ENCODE measurements around the gene PARG. TPM values are rescaled to one million over a fixed set of nuclear protein-coding genes. Genes with fewer than 3 reads are reported as not detected.

The PARG gene
- total RNA-seq, 4 donors from 2014 or later: 9.7 to 30.8 (median 24.7) TPM

GRCh38 chr10:49833168-49833567 is 108.7 kb downstream of the PARG start:
- Histone ChIP-seq H3K36me3 (peaks cover 0 to 15% (median 3%) of the 10 kb centered on the region in 4 donors), H3K4me1 (peaks cover 0 to 5% (median 0%) of the 10 kb centered on the region in 4 donors), H3K27me3 (no peaks in the 10 kb centered on the region), H3K4me3 (no peak overlapping the region), H3K27ac (no peak overlapping the region), H3K9me3 (no peaks in the 10 kb centered on the region)
- no peak for DNase-seq
- no peak for TF ChIP-seq EP300 (IDR thresholded peaks at IDR 0.05; ENCODE audit: low read depth)
- TF ChIP-seq, protein P1, sequence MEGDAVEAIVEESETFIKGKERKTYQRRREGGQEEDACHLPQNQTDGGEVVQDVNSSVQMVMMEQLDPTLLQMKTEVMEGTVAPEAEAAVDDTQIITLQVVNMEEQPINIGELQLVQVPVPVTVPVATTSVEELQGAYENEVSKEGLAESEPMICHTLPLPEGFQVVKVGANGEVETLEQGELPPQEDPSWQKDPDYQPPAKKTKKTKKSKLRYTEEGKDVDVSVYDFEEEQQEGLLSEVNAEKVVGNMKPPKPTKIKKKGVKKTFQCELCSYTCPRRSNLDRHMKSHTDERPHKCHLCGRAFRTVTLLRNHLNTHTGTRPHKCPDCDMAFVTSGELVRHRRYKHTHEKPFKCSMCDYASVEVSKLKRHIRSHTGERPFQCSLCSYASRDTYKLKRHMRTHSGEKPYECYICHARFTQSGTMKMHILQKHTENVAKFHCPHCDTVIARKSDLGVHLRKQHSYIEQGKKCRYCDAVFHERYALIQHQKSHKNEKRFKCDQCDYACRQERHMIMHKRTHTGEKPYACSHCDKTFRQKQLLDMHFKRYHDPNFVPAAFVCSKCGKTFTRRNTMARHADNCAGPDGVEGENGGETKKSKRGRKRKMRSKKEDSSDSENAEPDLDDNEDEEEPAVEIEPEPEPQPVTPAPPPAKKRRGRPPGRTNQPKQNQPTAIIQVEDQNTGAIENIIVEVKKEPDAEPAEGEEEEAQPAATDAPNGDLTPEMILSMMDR (IDR thresholded peaks at IDR 0.05): no peak
- TF ChIP-seq POLR2AphosphoS5 (IDR thresholded peaks at IDR 0.05): no peak
- no peak for TF ChIP-seq POLR2A (IDR thresholded peaks at IDR 0.05)
- in situ Hi-C loops (cut with MboI; ENCODE audit: low pct_ligation_motif_present in 1 of 4, low pct_unique_long_range_greater_than_20kb in 1 of 4, low sequenced_read_pairs in 3 of 4): no loop called here
- intact Hi-C loops (cut with DNase I; ENCODE audit: low total_unique reads): no loop called here

GRCh38 chr10:49831352-49832035 is 110.3 kb downstream of the PARG start:
- H3K27ac ChIP-seq: no peak overlapping the region
- H3K4me1 ChIP-seq: peaks cover 0 to 5% (median 0%) of the 10 kb centered on the region in 4 donors
- in situ Hi-C loops (cut with MboI; ENCODE audit: low pct_ligation_motif_present in 1 of 4, low pct_unique_long_range_greater_than_20kb in 1 of 4, low sequenced_read_pairs in 3 of 4): no loop called here
- H3K36me3 ChIP-seq: peaks cover 0 to 16% (median 3%) of the 10 kb centered on the region in 4 donors
- TF ChIP-seq, protein P1 (IDR thresholded peaks at IDR 0.05): no peak
- no peak for TF ChIP-seq EP300 (IDR thresholded peaks at IDR 0.05; ENCODE audit: low read depth)
- TF ChIP-seq POLR2AphosphoS5 (IDR thresholded peaks at IDR 0.05): no peak
- TF ChIP-seq POLR2A (IDR thresholded peaks at IDR 0.05): no peak
- no peaks in the 10 kb centered on the region for H3K27me3 ChIP-seq
- no peak for DNase-seq
- intact Hi-C loops (cut with DNase I; ENCODE audit: low total_unique reads): no loop called here
- no peaks in the 10 kb centered on the region for H3K9me3 ChIP-seq
- WGBS, 2 donors (ENCODE audit: low coverage in 1 of 2): 77 to 100% methylated on average over 1 to 8 of the region's 8 CpGs
- no peak overlapping the region for H3K4me3 ChIP-seq

- in situ Hi-C loops (cut with MboI; ENCODE audit: low pct_ligation_motif_present in 1 of 4, low pct_unique_long_range_greater_than_20kb in 1 of 4, low sequenced_read_pairs in 3 of 4) (no loop called here), intact Hi-C loops (cut with DNase I; ENCODE audit: low total_unique reads) (no loop called here)
- Histone ChIP-seq H3K36me3 (peaks cover 0 to 16% (median 5%) of the 10 kb centered on the region in 4 donors), H3K4me1 (peaks cover 0 to 5% (median 0%) of the 10 kb centered on the region in 4 donors), H3K27me3 (no peaks in the 10 kb centered on the region), H3K9me3 (no peaks in the 10 kb centered on the region), H3K27ac (no peak overlapping the region), H3K4me3 (no peak overlapping the region)
- DNase-seq: no peak
- TF ChIP-seq, protein P1 (IDR thresholded peaks at IDR 0.05): no peak
- TF ChIP-seq POLR2AphosphoS5 (IDR thresholded peaks at IDR 0.05) (no peak), POLR2A (IDR thresholded peaks at IDR 0.05) (no peak)
These were observed 111.0 kb downstream of the PARG start for GRCh38 chr10:49830846-49831245.

GRCh38 chr10:49830016-49830415 is 111.8 kb downstream of the PARG start:
- Histone ChIP-seq H3K4me3 (no peak overlapping the region), H3K4me1 (peaks cover 0 to 5% (median 0%) of the 10 kb centered on the region in 4 donors), H3K27me3 (no peaks in the 10 kb centered on the region), H3K27ac (no peak overlapping the region), H3K9me3 (no peaks in the 10 kb centered on the region), H3K36me3 (peaks cover 0 to 16% (median 5%) of the 10 kb centered on the region in 4 donors)
- WGBS, 2 donors (ENCODE audit: low coverage in 1 of 2): 87 to 96% methylated on average over 3 of the region's 3 CpGs
- intact Hi-C loops (cut with DNase I; ENCODE audit: low total_unique reads): no loop called here
- in situ Hi-C loops (cut with MboI; ENCODE audit: low pct_ligation_motif_present in 1 of 4, low pct_unique_long_range_greater_than_20kb in 1 of 4, low sequenced_read_pairs in 3 of 4): no loop called here
- DNase-seq: no peak
- no peak for TF ChIP-seq POLR2A (IDR thresholded peaks at IDR 0.05)
- no peak for TF ChIP-seq POLR2AphosphoS5 (IDR thresholded peaks at IDR 0.05)
- TF ChIP-seq, protein P1 (IDR thresholded peaks at IDR 0.05): no peak
- no peak for TF ChIP-seq EP300 (IDR thresholded peaks at IDR 0.05; ENCODE audit: low read depth)
